ENCODE data around the gene CFAP299.

DNA sequence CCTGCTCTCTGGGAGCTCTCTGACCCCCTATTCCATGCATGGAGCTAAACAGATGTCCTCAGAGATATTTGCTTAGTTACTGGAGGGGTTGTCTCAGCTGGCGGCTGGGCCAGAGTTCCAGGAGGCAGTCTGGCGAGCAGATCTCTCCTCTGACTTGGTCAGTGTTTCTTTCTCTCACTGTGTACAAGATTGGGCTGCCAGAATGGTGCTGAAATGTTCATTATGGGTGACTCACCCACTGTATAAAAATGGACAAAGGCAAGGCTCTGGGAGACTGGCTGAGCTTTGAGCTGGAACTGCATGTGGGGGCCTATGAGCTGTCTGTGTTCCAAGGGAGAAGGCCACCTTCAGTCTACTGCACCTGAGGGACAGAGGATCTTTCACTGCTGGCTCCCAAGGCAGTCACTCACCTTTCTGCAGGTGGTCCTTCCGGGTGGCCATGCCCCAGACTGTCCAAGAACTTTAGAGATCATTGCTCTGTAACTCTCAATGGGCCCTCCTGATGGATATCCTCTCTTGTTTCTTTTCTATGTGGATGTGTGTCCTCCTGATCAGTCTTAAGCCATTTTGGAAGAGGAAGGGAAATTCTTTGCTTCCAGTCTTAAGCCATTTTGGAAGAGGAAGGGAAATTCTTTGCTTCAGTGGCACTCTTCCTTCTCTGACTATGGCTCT is 88.2 kb downstream of the CFAP299 start:
- TF ChIP-seq, protein P1, sequence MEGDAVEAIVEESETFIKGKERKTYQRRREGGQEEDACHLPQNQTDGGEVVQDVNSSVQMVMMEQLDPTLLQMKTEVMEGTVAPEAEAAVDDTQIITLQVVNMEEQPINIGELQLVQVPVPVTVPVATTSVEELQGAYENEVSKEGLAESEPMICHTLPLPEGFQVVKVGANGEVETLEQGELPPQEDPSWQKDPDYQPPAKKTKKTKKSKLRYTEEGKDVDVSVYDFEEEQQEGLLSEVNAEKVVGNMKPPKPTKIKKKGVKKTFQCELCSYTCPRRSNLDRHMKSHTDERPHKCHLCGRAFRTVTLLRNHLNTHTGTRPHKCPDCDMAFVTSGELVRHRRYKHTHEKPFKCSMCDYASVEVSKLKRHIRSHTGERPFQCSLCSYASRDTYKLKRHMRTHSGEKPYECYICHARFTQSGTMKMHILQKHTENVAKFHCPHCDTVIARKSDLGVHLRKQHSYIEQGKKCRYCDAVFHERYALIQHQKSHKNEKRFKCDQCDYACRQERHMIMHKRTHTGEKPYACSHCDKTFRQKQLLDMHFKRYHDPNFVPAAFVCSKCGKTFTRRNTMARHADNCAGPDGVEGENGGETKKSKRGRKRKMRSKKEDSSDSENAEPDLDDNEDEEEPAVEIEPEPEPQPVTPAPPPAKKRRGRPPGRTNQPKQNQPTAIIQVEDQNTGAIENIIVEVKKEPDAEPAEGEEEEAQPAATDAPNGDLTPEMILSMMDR (IDR thresholded peaks at IDR 0.05) = no peak
- TF ChIP-seq REST (IDR thresholded peaks at IDR 0.05) (no peak), ESRRA (IDR thresholded peaks at IDR 0.05; ENCODE audit: borderline replicate concordance, low read length) (no peak), BHLHE40 (IDR thresholded peaks at IDR 0.05; ENCODE audit: low read depth, low read length) (no peak), JUNB (IDR thresholded peaks at IDR 0.05) (no peak), SMC3 (IDR thresholded peaks at IDR 0.05) (no peak), POLR2A (IDR thresholded peaks at IDR 0.05; ENCODE audit: low read length) (no peak), CHD4 (IDR thresholded peaks at IDR 0.05; ENCODE audit: borderline replicate concordance) (no peak), EP300 (IDR thresholded peaks at IDR 0.05) (no peak), HMGXB4 (CRISPR knock-in tag; IDR thresholded peaks at IDR 0.05; ENCODE audit: borderline replicate concordance) (no peak), RAD21 (conservative IDR thresholded peaks at IDR 0.05 in 1 of 2, IDR thresholded peaks at IDR 0.05 in 1 of 2) (no peak), RNF2 (IDR thresholded peaks at IDR 0.05; ENCODE audit: borderline replicate concordance, low read depth) (no peak)
- TF ChIP-seq, protein P2, sequence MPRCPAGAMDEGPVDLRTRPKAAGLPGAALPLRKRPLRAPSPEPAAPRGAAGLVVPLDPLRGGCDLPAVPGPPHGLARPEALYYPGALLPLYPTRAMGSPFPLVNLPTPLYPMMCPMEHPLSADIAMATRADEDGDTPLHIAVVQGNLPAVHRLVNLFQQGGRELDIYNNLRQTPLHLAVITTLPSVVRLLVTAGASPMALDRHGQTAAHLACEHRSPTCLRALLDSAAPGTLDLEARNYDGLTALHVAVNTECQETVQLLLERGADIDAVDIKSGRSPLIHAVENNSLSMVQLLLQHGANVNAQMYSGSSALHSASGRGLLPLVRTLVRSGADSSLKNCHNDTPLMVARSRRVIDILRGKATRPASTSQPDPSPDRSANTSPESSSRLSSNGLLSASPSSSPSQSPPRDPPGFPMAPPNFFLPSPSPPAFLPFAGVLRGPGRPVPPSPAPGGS (IDR thresholded peaks at IDR 0.05) = no peak
- TF ChIP-seq, protein P3, sequence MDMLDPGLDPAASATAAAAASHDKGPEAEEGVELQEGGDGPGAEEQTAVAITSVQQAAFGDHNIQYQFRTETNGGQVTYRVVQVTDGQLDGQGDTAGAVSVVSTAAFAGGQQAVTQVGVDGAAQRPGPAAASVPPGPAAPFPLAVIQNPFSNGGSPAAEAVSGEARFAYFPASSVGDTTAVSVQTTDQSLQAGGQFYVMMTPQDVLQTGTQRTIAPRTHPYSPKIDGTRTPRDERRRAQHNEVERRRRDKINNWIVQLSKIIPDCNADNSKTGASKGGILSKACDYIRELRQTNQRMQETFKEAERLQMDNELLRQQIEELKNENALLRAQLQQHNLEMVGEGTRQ (IDR thresholded peaks at IDR 0.05) = no peak

Data from A549 (cell line).